GM18909 (cell line): ENCODE measurements around the gene FYB1.

Experiments used
- ATAC-seq: cut with Tn5 transposase; IDR thresholded peaks from one replicate; pipeline ENCODE4 v1.9.1; 2021; ENCODE audit warnings: mild to moderate bottlenecking; ENCODE audit not compliant: unreplicated experiment, poor library complexity

FYB1 gene

GRCh38 chr5:39064450-39064849 is 154.9 kb downstream of the FYB1 start:
- no peak for ATAC-seq

GRCh38 chr5:39063037-39063436 is 156.3 kb downstream of the FYB1 start:
- ATAC-seq, result no peak

- no peak for ATAC-seq
Measured at GRCh38 chr5:39062530-39062929, 156.8 kb downstream of the FYB1 start.

- no peak for ATAC-seq
Measured at GRCh38 chr5:39062104-39062503, 157.3 kb downstream of the FYB1 start.

GRCh38 chr5:39059064-39059463 is 160.3 kb downstream of the FYB1 start:
- ATAC-seq, result no peak

GRCh38 chr5:39058178-39058921 is 161.0 kb downstream of the FYB1 start:
- peak; percentile 84 for ATAC-seq

- ATAC-seq, result peak; percentile 61
Measured at GRCh38 chr5:39057734-39058133, 161.6 kb downstream of the FYB1 start.

- ATAC-seq, result no peak
Measured at GRCh38 chr5:39055768-39056398, 163.5 kb downstream of the FYB1 start.
